Parathyroid adenoma (tissue), 2 donors: ENCODE data around the gene CD6.

ENCODE experiments used
- H2AFZ ChIP-seq: fragments of 300-600 bp; sonication (generic); one replicate; pipeline ENCODE4 v1.7.0; 2017; ENCODE audit warnings: antibody characterized with exemption, mild to moderate bottlenecking
- H3K27ac ChIP-seq: fragments of 300-600 bp; sonication (generic); one replicate; pipeline ENCODE4 v1.7.0; 2017
- H3K27me3 ChIP-seq: fragments of 300-600 bp; sonication (generic); one replicate; pipeline ENCODE4 v1.7.0; 2017; ENCODE audit warnings: low read length; ENCODE audit not compliant: control insufficient read depth, insufficient read depth
- H3K36me3 ChIP-seq: fragments of 300-600 bp; sonication (generic); one replicate; pipeline ENCODE4 v1.7.0; 2017; ENCODE audit warnings: low read length; ENCODE audit not compliant: control insufficient read depth, insufficient read depth
- H3K4me1 ChIP-seq: fragments of 300-600 bp; sonication (generic); one replicate; pipeline ENCODE4 v1.7.0; 2017; ENCODE audit warnings: control low read depth
- H3K4me2 ChIP-seq: fragments of 300-600 bp; sonication (generic); one replicate; pipeline ENCODE4 v1.7.0; 2017; ENCODE audit warnings: low read length
- H3K4me3 ChIP-seq: fragments of 300-600 bp; sonication (generic); one replicate; pipeline ENCODE4 v1.7.0; 2017; ENCODE audit warnings: low read depth, low read length
- H3K79me2 ChIP-seq: fragments of 300-600 bp; sonication (generic); one replicate; pipeline ENCODE4 v1.7.0; 2017; ENCODE audit warnings: control low read depth
- H3K9ac ChIP-seq: fragments of 300-600 bp; sonication (generic); one replicate; pipeline ENCODE4 v1.7.0; 2017; ENCODE audit warnings: mild to moderate bottlenecking
- H3K9me3 ChIP-seq: fragments of 300-600 bp; sonication (generic); one replicate; pipeline ENCODE4 v1.7.0; 2017; ENCODE audit warnings: low read length; ENCODE audit not compliant: control insufficient read depth
- CTCF ChIP-seq: fragments of 300-600 bp; sonication (generic); IDR thresholded peaks from one replicate; pipeline ENCODE4 v1.7.0; 2017; ENCODE audit warnings: antibody characterized with exemption, mild to moderate bottlenecking
- donor health status: primary hyperparathyroidism.

Gene CD6

GRCh38 chr11:60945295-60945667 lies 26.2 kb upstream of the CD6 start:
- Histone ChIP-seq H2AFZ (no peak overlapping the region), H3K27me3 (no peaks in the 10 kb centered on the region), H3K79me2 (no peaks in the 10 kb centered on the region), H3K4me2 (no peak overlapping the region), H3K9me3 (no peaks in the 10 kb centered on the region), H3K4me1 (no peaks in the 10 kb centered on the region), H3K36me3 (no peaks in the 10 kb centered on the region), H3K4me3 (no peak overlapping the region), H3K9ac (no peak overlapping the region), H3K27ac (no peak overlapping the region)
- no peak for TF ChIP-seq CTCF

- Histone ChIP-seq H3K4me2 (no peak overlapping the region), H3K36me3 (no peaks in the 10 kb centered on the region), H3K4me3 (no peak overlapping the region), H3K27ac (no peak overlapping the region), H3K27me3 (no peaks in the 10 kb centered on the region), H3K79me2 (no peaks in the 10 kb centered on the region), H2AFZ (no peak overlapping the region), H3K9ac (no peak overlapping the region), H3K9me3 (no peaks in the 10 kb centered on the region), H3K4me1 (no peaks in the 10 kb centered on the region)
- TF ChIP-seq CTCF, result no peak
Measured at GRCh38 chr11:60946601-60947264, 24.7 kb upstream of the CD6 start.

- no peak for TF ChIP-seq CTCF
- no peaks in the 10 kb centered on the region for H3K36me3 ChIP-seq
- no peaks in the 10 kb centered on the region for H3K4me1 ChIP-seq
- H3K27ac ChIP-seq, result no peak overlapping the region
- H3K9ac ChIP-seq, result no peak overlapping the region
- H3K79me2 ChIP-seq, result no peaks in the 10 kb centered on the region
- H2AFZ ChIP-seq, result no peak overlapping the region
- H3K27me3 ChIP-seq, result no peaks in the 10 kb centered on the region
- no peak overlapping the region for H3K4me2 ChIP-seq
- H3K9me3 ChIP-seq, result no peaks in the 10 kb centered on the region
- no peak overlapping the region for H3K4me3 ChIP-seq
Measured at GRCh38 chr11:60947700-60948099, 23.8 kb upstream of the CD6 start.

GRCh38 chr11:60948250-60948649 lies 23.2 kb upstream of the CD6 start:
- TF ChIP-seq CTCF, result no peak
- Histone ChIP-seq H3K4me1 (no peaks in the 10 kb centered on the region), H3K4me2 (no peak overlapping the region), H3K79me2 (no peaks in the 10 kb centered on the region), H3K4me3 (no peak overlapping the region), H3K27ac (no peak overlapping the region), H3K27me3 (no peaks in the 10 kb centered on the region), H3K9me3 (no peaks in the 10 kb centered on the region), H2AFZ (no peak overlapping the region), H3K9ac (no peak overlapping the region), H3K36me3 (no peaks in the 10 kb centered on the region)

GRCh38 chr11:60950024-60950423 lies 21.5 kb upstream of the CD6 start:
- Histone ChIP-seq H2AFZ (no peak overlapping the region), H3K4me1 (no peaks in the 10 kb centered on the region), H3K27ac (no peak overlapping the region), H3K9ac (no peak overlapping the region), H3K79me2 (no peaks in the 10 kb centered on the region), H3K36me3 (no peaks in the 10 kb centered on the region), H3K27me3 (no peaks in the 10 kb centered on the region), H3K4me3 (no peak overlapping the region), H3K9me3 (no peaks in the 10 kb centered on the region), H3K4me2 (no peak overlapping the region)
- no peak for TF ChIP-seq CTCF
